ENCODE measurements around the gene LRP5.
A peak's percentile ranks its signal among the peaks of the same experiment; 100 is the strongest.
"Not testable (repeated sequence)": the region's sequence is repeated elsewhere in the genome, so short reads cannot be mapped to it uniquely, and the experiment has no call there.

LRP5 gene

GRCh38 chr11:68449951-68450350 lies 137.6 kb downstream of the LRP5 start:
- no peak for DNase-seq

- no peak for DNase-seq
Measured at GRCh38 chr11:68450711-68451110, 138.3 kb downstream of the LRP5 start.

GRCh38 chr11:68454767-68455166 lies 142.4 kb downstream of the LRP5 start:
- DNase-seq: no peak

- DNase-seq: no peak
Measured at GRCh38 chr11:68455485-68455884, 143.1 kb downstream of the LRP5 start.

- no peak for DNase-seq
Measured at GRCh38 chr11:68457216-68457897, 145.0 kb downstream of the LRP5 start.

GRCh38 chr11:68457898-68458249 lies 145.5 kb downstream of the LRP5 start:
- DNase-seq: no peak

- not testable (repeated sequence) for DNase-seq
Measured at GRCh38 chr11:68458340-68458739, 145.9 kb downstream of the LRP5 start.

- peak; percentile 97 for DNase-seq
Measured at GRCh38 chr11:68459886-68460740, 147.7 kb downstream of the LRP5 start.

GRCh38 chr11:68460741-68461574 lies 148.6 kb downstream of the LRP5 start, which contains the start of gene PPP6R3:
TSS of gene PPP6R3 (plus strand) at chr11:68460752. CDS start at chr11:68537665, 76,913 bp downstream.
- no peak for DNase-seq

- no peak for DNase-seq
Measured at GRCh38 chr11:68461575-68461917, 149.2 kb downstream of the LRP5 start.

GRCh38 chr11:68463714-68464113 lies 151.3 kb downstream of the LRP5 start:
- no peak for DNase-seq

- no peak for DNase-seq
Measured at GRCh38 chr11:68467201-68467834, 154.9 kb downstream of the LRP5 start.

- DNase-seq: no peak
Measured at GRCh38 chr11:68468217-68468828, 155.9 kb downstream of the LRP5 start.

GRCh38 chr11:68469122-68469521 lies 156.7 kb downstream of the LRP5 start:
- no peak for DNase-seq

GRCh38 chr11:68469642-68470041 lies 157.3 kb downstream of the LRP5 start:
- no peak for DNase-seq

- no peak for DNase-seq
Measured at GRCh38 chr11:68470304-68470811, 158.0 kb downstream of the LRP5 start.

GRCh38 chr11:68471360-68472340 lies 159.3 kb downstream of the LRP5 start:
- no peak for DNase-seq

GRCh38 chr11:68472778-68473177 lies 160.4 kb downstream of the LRP5 start:
- DNase-seq: no peak

- DNase-seq: no peak
Measured at GRCh38 chr11:68473693-68474092, 161.3 kb downstream of the LRP5 start.

GRCh38 chr11:68475626-68476025 lies 163.2 kb downstream of the LRP5 start:
- DNase-seq: not testable (repeated sequence)

GRCh38 chr11:68479390-68479789 lies 167.0 kb downstream of the LRP5 start:
- no peak for DNase-seq
